ENCODE data around the gene LGALSL.

LGALSL gene

GRCh38 chr2:64406407-64406774, 47.6 kb upstream of the LGALSL start:
- H3K4me2 ChIP-seq (ENCODE audit: low read depth, low read length): no peak overlapping the region
- H4K20me1 ChIP-seq (ENCODE audit: insufficient read depth, low read length): no peaks in the 10 kb centered on the region
- no peaks in the 10 kb centered on the region for H3K9me3 ChIP-seq (replicated peaks; ENCODE audit: insufficient read depth, low read length)
- no peaks in the 10 kb centered on the region for H3K27me3 ChIP-seq (replicated peaks; ENCODE audit: insufficient read depth, low read length)
- no peaks in the 10 kb centered on the region for H3K79me2 ChIP-seq (ENCODE audit: low read length)
- H2AFZ ChIP-seq (ENCODE audit: low read length): no peak overlapping the region
- DNase-seq: no peak
- no peaks in the 10 kb centered on the region for H3K4me1 ChIP-seq (ENCODE audit: low read length)
- no peak overlapping the region for H3K27ac ChIP-seq (ENCODE audit: low read length)
- H3K9me2 ChIP-seq (replicated peaks; ENCODE audit: insufficient read depth, low read length): no peaks in the 10 kb centered on the region
- TF ChIP-seq EZH2phosphoT487 (IDR thresholded peaks at IDR 0.05; ENCODE audit: low read length) (no peak), CTCF (IDR thresholded peaks at IDR 0.05; ENCODE audit: low read length) (no peak), EZH2 (optimal IDR thresholded peaks at IDR 0.05; ENCODE audit: low read depth, low read length) (no peak)
- no peak overlapping the region for H3K4me3 ChIP-seq (ENCODE audit: low read length)
- H3K9ac ChIP-seq (ENCODE audit: low read length): no peak overlapping the region
- H3F3A ChIP-seq (ENCODE audit: insufficient read depth, low read length): no peaks in the 10 kb centered on the region
- H3K36me3 ChIP-seq (replicated peaks; ENCODE audit: insufficient read depth, low read length): no peaks in the 10 kb centered on the region

GRCh38 chr2:64408031-64408430, 45.9 kb upstream of the LGALSL start:
- H3K27ac ChIP-seq (ENCODE audit: low read length): no peak overlapping the region
- TF ChIP-seq EZH2phosphoT487 (IDR thresholded peaks at IDR 0.05; ENCODE audit: low read length) (no peak), CTCF (IDR thresholded peaks at IDR 0.05; ENCODE audit: low read length) (no peak)

GRCh38 chr2:64410671-64411070, 43.3 kb upstream of the LGALSL start:
- TF ChIP-seq EZH2 (optimal IDR thresholded peaks at IDR 0.05; ENCODE audit: low read depth, low read length) (no peak), CTCF (IDR thresholded peaks at IDR 0.05; ENCODE audit: low read length) (no peak), EZH2phosphoT487 (IDR thresholded peaks at IDR 0.05; ENCODE audit: low read length) (no peak)
- no peaks in the 10 kb centered on the region for H3K36me3 ChIP-seq (replicated peaks; ENCODE audit: insufficient read depth, low read length)
- no peaks in the 10 kb centered on the region for H4K20me1 ChIP-seq (ENCODE audit: insufficient read depth, low read length)
- no peaks in the 10 kb centered on the region for H3K4me1 ChIP-seq (ENCODE audit: low read length)
- H3K9ac ChIP-seq (ENCODE audit: low read length): no peak overlapping the region
- H3K27me3 ChIP-seq (replicated peaks; ENCODE audit: insufficient read depth, low read length): no peaks in the 10 kb centered on the region
- H3K4me2 ChIP-seq (ENCODE audit: low read depth, low read length): no peak overlapping the region
- H3K79me2 ChIP-seq (ENCODE audit: low read length): no peaks in the 10 kb centered on the region
- H3K9me2 ChIP-seq (replicated peaks; ENCODE audit: insufficient read depth, low read length): no peaks in the 10 kb centered on the region
- H3K27ac ChIP-seq (ENCODE audit: low read length): no peak overlapping the region
- no peak overlapping the region for H2AFZ ChIP-seq (ENCODE audit: low read length)
- H3K9me3 ChIP-seq (replicated peaks; ENCODE audit: insufficient read depth, low read length): no peaks in the 10 kb centered on the region
- no peaks in the 10 kb centered on the region for H3F3A ChIP-seq (ENCODE audit: insufficient read depth, low read length)
- H3K4me3 ChIP-seq (ENCODE audit: low read length): no peak overlapping the region
- no peak for DNase-seq

More at GRCh38 chr2:64408031-64408430, 45.9 kb upstream of the LGALSL start:
- H3K4me1 ChIP-seq (ENCODE audit: low read length): no peaks in the 10 kb centered on the region
- DNase-seq: no peak
- no peaks in the 10 kb centered on the region for H3K9me3 ChIP-seq (replicated peaks; ENCODE audit: insufficient read depth, low read length)
- no peak overlapping the region for H2AFZ ChIP-seq (ENCODE audit: low read length)
- H3K9ac ChIP-seq (ENCODE audit: low read length): no peak overlapping the region
- H3F3A ChIP-seq (ENCODE audit: insufficient read depth, low read length): no peaks in the 10 kb centered on the region
- H3K79me2 ChIP-seq (ENCODE audit: low read length): no peaks in the 10 kb centered on the region
- H4K20me1 ChIP-seq (ENCODE audit: insufficient read depth, low read length): no peaks in the 10 kb centered on the region
- H3K4me3 ChIP-seq (ENCODE audit: low read length): no peak overlapping the region
- no peaks in the 10 kb centered on the region for H3K9me2 ChIP-seq (replicated peaks; ENCODE audit: insufficient read depth, low read length)
- no peak overlapping the region for H3K4me2 ChIP-seq (ENCODE audit: low read depth, low read length)
- no peaks in the 10 kb centered on the region for H3K27me3 ChIP-seq (replicated peaks; ENCODE audit: insufficient read depth, low read length)
- no peaks in the 10 kb centered on the region for H3K36me3 ChIP-seq (replicated peaks; ENCODE audit: insufficient read depth, low read length)
